ENCODE results near the gene TSPAN17. TPM values are rescaled to one million over a fixed set of nuclear protein-coding genes. Genes with fewer than 3 reads are reported as not detected.
A peak's percentile ranks its signal among the peaks of the same experiment; 100 is the strongest.

Gene TSPAN17
- total and polyA plus RNA-seq, 2 experiments from 2014 or later = 11.7 to 52.1 TPM

DNA sequence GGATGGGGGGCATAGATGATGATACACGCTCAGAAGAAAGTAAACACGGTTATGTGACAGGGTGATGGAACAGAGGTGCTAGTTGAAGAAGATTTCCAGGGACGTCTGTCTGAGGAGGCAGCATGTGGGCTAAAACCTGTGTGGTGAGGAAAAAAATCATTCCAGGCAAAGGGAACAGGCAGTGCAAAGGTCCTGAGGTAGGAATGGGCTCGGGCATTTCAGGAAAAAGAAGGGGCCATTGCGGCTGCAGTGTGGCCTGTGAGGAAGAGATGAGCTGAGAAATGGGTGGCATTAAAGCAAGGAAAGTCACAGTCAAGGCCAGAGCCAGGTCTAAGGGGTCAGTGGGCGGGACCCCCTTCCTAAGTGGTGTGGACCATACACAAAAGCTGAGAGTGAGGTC, 18.2 kb downstream of the TSPAN17 start (continued):
- TF ChIP-seq, protein P1, sequence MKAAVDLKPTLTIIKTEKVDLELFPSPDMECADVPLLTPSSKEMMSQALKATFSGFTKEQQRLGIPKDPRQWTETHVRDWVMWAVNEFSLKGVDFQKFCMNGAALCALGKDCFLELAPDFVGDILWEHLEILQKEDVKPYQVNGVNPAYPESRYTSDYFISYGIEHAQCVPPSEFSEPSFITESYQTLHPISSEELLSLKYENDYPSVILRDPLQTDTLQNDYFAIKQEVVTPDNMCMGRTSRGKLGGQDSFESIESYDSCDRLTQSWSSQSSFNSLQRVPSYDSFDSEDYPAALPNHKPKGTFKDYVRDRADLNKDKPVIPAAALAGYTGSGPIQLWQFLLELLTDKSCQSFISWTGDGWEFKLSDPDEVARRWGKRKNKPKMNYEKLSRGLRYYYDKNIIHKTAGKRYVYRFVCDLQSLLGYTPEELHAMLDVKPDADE (IDR thresholded peaks at IDR 0.05) = no peak
- TF ChIP-seq, protein P2, sequence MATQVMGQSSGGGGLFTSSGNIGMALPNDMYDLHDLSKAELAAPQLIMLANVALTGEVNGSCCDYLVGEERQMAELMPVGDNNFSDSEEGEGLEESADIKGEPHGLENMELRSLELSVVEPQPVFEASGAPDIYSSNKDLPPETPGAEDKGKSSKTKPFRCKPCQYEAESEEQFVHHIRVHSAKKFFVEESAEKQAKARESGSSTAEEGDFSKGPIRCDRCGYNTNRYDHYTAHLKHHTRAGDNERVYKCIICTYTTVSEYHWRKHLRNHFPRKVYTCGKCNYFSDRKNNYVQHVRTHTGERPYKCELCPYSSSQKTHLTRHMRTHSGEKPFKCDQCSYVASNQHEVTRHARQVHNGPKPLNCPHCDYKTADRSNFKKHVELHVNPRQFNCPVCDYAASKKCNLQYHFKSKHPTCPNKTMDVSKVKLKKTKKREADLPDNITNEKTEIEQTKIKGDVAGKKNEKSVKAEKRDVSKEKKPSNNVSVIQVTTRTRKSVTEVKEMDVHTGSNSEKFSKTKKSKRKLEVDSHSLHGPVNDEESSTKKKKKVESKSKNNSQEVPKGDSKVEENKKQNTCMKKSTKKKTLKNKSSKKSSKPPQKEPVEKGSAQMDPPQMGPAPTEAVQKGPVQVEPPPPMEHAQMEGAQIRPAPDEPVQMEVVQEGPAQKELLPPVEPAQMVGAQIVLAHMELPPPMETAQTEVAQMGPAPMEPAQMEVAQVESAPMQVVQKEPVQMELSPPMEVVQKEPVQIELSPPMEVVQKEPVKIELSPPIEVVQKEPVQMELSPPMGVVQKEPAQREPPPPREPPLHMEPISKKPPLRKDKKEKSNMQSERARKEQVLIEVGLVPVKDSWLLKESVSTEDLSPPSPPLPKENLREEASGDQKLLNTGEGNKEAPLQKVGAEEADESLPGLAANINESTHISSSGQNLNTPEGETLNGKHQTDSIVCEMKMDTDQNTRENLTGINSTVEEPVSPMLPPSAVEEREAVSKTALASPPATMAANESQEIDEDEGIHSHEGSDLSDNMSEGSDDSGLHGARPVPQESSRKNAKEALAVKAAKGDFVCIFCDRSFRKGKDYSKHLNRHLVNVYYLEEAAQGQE (IDR thresholded peaks at IDR 0.05; ENCODE audit: unreplicated experiment) = no peak
- TF ChIP-seq EZH2phosphoT487 (IDR thresholded peaks at IDR 0.05; ENCODE audit: unreplicated experiment) (no peak), STAT1 (IDR thresholded peaks at IDR 0.05; ENCODE audit: unreplicated experiment) (no peak), NANOG (IDR thresholded peaks at IDR 0.05; ENCODE audit: borderline replicate concordance) (no peak), ZNF331 (CRISPR knock-in tag; IDR thresholded peaks at IDR 0.05; ENCODE audit: low read depth) (no peak)

DNA sequence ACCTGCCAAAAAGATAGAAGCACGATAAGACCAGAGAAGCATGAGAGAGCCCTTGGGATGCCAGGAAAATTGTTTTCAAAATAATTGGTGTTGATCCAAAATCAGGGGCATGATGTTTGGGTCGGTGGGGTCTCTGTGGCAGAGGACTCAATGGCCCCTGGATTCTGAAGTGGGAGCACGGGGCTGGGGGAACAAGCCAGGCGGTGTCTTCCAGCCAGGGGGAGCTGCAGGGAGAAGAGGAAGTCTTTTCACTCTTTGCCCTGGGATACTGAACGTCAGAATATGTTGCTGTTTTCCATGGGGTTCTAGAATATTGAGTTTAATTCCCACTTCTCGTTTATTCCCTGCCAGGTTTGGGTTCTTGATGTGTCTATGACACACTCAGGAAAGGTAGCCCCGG, 20.4 kb downstream of the TSPAN17 start:
- H3K4me1 Mint-ChIP-seq = peaks cover 23% of the 10 kb centered on the region
- peaks cover 3% of the 10 kb centered on the region; the same call in 2 of the 3 replicates for H3K9me3 Mint-ChIP-seq
- Histone ChIP-seq H3F3A (replicated peaks; ENCODE audit: low read depth) (no peaks in the 10 kb centered on the region), H4K20me1 (replicated peaks; ENCODE audit: insufficient read depth) (no peaks in the 10 kb centered on the region), H3K27ac (ENCODE audit: low read depth) (no peak overlapping the region), H3K36me3 (ENCODE audit: insufficient read depth) (no peaks in the 10 kb centered on the region), H3K9me2 (ENCODE audit: insufficient read depth) (no peaks in the 10 kb centered on the region), H3K79me2 (replicated peaks; ENCODE audit: insufficient read depth) (no peaks in the 10 kb centered on the region), H3K4me2 (no peak overlapping the region), H3K27me3 (ENCODE audit: insufficient read depth) (no peaks in the 10 kb centered on the region), H2AFZ (no peak overlapping the region), H3K4me1 (ENCODE audit: insufficient read depth) (peaks cover 2% of the 10 kb centered on the region), H3K4me3 (no peak overlapping the region)
- peaks cover 12% of the 10 kb centered on the region for H3K27me3 Mint-ChIP-seq (ENCODE audit: insufficient read depth, low read depth, poor library complexity)
- no peak overlapping the region for H3K4me3 Mint-ChIP-seq
- no peak for ATAC-seq
- no peaks in the 10 kb centered on the region; the same call in 2 of the 3 replicates for H3K36me3 Mint-ChIP-seq (ENCODE audit: low read depth)
- peak; percentile 30 for DNase-seq (ENCODE audit: low spot score)
- no peak for TF ChIP-seq POLR2AphosphoS5 (IDR thresholded peaks at IDR 0.05; ENCODE audit: low read depth)
- no peak for TF ChIP-seq CREB1 (CRISPR knock-in tag; IDR thresholded peaks at IDR 0.05; ENCODE audit: low read depth)
- no peak for TF ChIP-seq NANOG (IDR thresholded peaks at IDR 0.05; ENCODE audit: borderline replicate concordance)
- TF ChIP-seq, protein P3, sequence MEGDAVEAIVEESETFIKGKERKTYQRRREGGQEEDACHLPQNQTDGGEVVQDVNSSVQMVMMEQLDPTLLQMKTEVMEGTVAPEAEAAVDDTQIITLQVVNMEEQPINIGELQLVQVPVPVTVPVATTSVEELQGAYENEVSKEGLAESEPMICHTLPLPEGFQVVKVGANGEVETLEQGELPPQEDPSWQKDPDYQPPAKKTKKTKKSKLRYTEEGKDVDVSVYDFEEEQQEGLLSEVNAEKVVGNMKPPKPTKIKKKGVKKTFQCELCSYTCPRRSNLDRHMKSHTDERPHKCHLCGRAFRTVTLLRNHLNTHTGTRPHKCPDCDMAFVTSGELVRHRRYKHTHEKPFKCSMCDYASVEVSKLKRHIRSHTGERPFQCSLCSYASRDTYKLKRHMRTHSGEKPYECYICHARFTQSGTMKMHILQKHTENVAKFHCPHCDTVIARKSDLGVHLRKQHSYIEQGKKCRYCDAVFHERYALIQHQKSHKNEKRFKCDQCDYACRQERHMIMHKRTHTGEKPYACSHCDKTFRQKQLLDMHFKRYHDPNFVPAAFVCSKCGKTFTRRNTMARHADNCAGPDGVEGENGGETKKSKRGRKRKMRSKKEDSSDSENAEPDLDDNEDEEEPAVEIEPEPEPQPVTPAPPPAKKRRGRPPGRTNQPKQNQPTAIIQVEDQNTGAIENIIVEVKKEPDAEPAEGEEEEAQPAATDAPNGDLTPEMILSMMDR (conservative IDR thresholded peaks at IDR 0.05; ENCODE audit: low read depth in 2 of 2) = peak; percentile 22 to 47; a peak in 3 of 4 replicates
- TF ChIP-seq, protein P4, sequence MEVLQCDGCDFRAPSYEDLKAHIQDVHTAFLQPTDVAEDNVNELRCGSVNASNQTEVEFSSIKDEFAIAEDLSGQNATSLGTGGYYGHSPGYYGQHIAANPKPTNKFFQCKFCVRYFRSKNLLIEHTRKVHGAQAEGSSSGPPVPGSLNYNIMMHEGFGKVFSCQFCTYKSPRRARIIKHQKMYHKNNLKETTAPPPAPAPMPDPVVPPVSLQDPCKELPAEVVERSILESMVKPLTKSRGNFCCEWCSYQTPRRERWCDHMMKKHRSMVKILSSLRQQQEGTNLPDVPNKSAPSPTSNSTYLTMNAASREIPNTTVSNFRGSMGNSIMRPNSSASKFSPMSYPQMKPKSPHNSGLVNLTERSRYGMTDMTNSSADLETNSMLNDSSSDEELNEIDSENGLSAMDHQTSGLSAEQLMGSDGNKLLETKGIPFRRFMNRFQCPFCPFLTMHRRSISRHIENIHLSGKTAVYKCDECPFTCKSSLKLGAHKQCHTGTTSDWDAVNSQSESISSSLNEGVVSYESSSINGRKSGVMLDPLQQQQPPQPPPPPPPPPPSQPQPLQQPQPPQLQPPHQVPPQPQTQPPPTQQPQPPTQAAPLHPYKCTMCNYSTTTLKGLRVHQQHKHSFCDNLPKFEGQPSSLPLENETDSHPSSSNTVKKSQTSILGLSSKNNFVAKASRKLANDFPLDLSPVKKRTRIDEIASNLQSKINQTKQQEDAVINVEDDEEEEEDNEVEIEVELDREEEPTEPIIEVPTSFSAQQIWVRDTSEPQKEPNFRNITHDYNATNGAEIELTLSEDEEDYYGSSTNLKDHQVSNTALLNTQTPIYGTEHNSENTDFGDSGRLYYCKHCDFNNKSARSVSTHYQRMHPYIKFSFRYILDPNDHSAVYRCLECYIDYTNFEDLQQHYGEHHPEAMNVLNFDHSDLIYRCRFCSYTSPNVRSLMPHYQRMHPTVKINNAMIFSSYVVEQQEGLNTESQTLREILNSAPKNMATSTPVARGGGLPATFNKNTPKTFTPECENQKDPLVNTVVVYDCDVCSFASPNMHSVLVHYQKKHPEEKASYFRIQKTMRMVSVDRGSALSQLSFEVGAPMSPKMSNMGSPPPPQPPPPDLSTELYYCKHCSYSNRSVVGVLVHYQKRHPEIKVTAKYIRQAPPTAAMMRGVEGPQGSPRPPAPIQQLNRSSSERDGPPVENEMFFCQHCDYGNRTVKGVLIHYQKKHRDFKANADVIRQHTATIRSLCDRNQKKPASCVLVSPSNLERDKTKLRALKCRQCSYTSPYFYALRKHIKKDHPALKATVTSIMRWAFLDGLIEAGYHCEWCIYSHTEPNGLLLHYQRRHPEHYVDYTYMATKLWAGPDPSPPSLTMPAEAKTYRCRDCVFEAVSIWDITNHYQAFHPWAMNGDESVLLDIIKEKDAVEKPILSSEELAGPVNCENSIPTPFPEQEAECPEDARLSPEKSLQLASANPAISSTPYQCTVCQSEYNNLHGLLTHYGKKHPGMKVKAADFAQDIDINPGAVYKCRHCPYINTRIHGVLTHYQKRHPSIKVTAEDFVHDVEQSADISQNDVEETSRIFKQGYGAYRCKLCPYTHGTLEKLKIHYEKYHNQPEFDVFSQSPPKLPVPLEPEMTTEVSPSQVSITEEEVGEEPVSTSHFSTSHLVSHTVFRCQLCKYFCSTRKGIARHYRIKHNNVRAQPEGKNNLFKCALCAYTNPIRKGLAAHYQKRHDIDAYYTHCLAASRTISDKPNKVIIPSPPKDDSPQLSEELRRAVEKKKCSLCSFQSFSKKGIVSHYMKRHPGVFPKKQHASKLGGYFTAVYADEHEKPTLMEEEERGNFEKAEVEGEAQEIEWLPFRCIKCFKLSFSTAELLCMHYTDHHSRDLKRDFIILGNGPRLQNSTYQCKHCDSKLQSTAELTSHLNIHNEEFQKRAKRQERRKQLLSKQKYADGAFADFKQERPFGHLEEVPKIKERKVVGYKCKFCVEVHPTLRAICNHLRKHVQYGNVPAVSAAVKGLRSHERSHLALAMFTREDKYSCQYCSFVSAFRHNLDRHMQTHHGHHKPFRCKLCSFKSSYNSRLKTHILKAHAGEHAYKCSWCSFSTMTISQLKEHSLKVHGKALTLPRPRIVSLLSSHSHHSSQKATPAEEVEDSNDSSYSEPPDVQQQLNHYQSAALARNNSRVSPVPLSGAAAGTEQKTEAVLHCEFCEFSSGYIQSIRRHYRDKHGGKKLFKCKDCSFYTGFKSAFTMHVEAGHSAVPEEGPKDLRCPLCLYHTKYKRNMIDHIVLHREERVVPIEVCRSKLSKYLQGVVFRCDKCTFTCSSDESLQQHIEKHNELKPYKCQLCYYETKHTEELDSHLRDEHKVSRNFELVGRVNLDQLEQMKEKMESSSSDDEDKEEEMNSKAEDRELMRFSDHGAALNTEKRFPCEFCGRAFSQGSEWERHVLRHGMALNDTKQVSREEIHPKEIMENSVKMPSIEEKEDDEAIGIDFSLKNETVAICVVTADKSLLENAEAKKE (CRISPR knock-in tag; IDR thresholded peaks at IDR 0.05) = no peak
- no peak overlapping the region for H3K27ac Mint-ChIP-seq
